Pulmonary artery endothelial cell (primary cell): ENCODE data around the gene PILRA. TPM values are rescaled to one million over a fixed set of nuclear protein-coding genes. Genes with fewer than 3 reads are reported as not detected.
A peak's percentile ranks its signal among the peaks of the same experiment; 100 is the strongest.

Experiments
- DNase-seq: peaks from one replicate; pipeline ENCODE4 v3.0.0-alpha.2; 2011; ENCODE audit warnings: low read depth, low spot score
- total RNA-seq: library from RNA; depleted of rRNA; stranded (reverse); fragments of >200 nt; gene quantifications from 2 replicates; pipeline ENCODE4 v1.2.3, GENCODE V29; 2014

The PILRA gene
- total RNA-seq, 1 donor from 2014 or later, result 0.13 TPM

GRCh38 chr7:100407285-100408180 lies 34.2 kb downstream of the PILRA start:
- DNase-seq, result peak; percentile 15

- DNase-seq, result no peak
Observed at GRCh38 chr7:100411101-100411500, 37.8 kb downstream of the PILRA start.

GRCh38 chr7:100413346-100413745 lies 40.1 kb downstream of the PILRA start:
- no peak for DNase-seq

GRCh38 chr7:100413889-100414288 lies 40.6 kb downstream of the PILRA start:
- DNase-seq, result no peak

- no peak for DNase-seq
Observed at GRCh38 chr7:100415448-100415847, 42.2 kb downstream of the PILRA start.

- no peak for DNase-seq
Observed at GRCh38 chr7:100418930-100419659, 45.8 kb downstream of the PILRA start.

- no peak for DNase-seq
Observed at GRCh38 chr7:100419660-100420226, 46.5 kb downstream of the PILRA start.

GRCh38 chr7:100423315-100423714 lies 50.0 kb downstream of the PILRA start:
- no peak for DNase-seq

- DNase-seq, result no peak
Observed at GRCh38 chr7:100425347-100425746, 52.1 kb downstream of the PILRA start.

- DNase-seq, result no peak
Observed at GRCh38 chr7:100426516-100426915, 53.2 kb downstream of the PILRA start.

- DNase-seq, result no peak
Observed at GRCh38 chr7:100427762-100428198, 54.5 kb downstream of the PILRA start.

- peak; percentile 88 for DNase-seq
Observed at GRCh38 chr7:100428199-100428966, 55.1 kb downstream of the PILRA start, which contains the start of gene ZCWPW1. Gene ZCWPW1 (minus strand): TSS chr7:100428703. CDS start chr7:100420649, 8,054 bp downstream.

GRCh38 chr7:100428967-100429636 lies 55.8 kb downstream of the PILRA start:
- peak; percentile 99 for DNase-seq

GRCh38 chr7:100429637-100430492 lies 56.6 kb downstream of the PILRA start, which contains the start of gene MEPCE:
Gene MEPCE (plus strand): TSS chr7:100429831. CDS start chr7:100430019, 188 bp downstream.
- peak; percentile 73 for DNase-seq

- no peak for DNase-seq
Observed at GRCh38 chr7:100430493-100431285, 57.4 kb downstream of the PILRA start.

GRCh38 chr7:100431286-100431735 lies 58.0 kb downstream of the PILRA start:
- DNase-seq, result no peak

GRCh38 chr7:100432053-100432452 lies 58.8 kb downstream of the PILRA start:
- DNase-seq, result no peak

- no peak for DNase-seq
Observed at GRCh38 chr7:100432621-100433275, 59.5 kb downstream of the PILRA start.
